Measurements from ENCODE around the gene STK39.

The STK39 gene

DNA sequence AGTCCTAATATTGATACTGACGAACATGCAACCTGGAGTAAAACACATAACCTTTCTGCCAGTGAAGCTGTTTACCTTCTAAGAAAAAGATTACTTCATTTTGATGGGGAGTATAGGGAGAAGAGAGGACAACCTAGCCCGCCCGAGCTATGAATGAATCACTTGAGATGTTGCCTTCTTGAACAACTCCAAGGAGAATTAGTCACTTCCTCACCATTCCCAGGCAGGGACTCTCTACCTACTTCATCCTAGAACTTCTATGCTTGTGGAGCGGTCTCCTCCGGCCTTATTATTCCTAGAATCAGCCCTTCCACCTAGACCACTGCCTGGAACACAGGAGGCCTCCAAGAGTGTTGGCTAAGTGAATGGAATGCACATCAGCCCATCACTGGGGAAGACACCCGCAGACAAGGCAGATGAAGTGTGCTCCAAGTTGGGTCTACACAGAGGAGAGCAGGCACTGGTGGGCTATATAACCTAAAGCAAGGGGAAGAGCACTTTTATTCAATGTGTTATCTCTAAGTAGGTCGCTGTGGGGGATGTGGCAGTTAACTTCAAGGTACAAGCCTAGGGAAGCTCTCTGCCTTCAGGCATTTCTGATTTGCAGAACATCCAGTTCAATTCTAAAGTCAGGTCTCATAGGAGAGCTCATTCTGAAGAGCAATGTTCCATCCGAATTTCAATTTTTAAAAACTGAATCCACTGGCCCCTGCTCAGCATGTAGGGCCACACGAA, 57.4 kb downstream of the STK39 start:
- Histone ChIP-seq H3K27me3 (ENCODE audit: insufficient read depth, low read depth) (no peaks in the 10 kb centered on the region), H3K4me1 (ENCODE audit: low read depth, poor library complexity, severe bottlenecking) (peaks cover 30% of the 10 kb centered on the region), H3K4me3 (IDR thresholded peaks at IDR 0.05; ENCODE audit: insufficient read depth, low read depth, low read length) (no peak overlapping the region), H4K20me1 (ENCODE audit: insufficient read depth) (no peaks in the 10 kb centered on the region), H3K36me3 (ENCODE audit: insufficient read depth) (no peaks in the 10 kb centered on the region), H2AFZ (ENCODE audit: low read depth) (no peak overlapping the region), H3K9ac (no peak overlapping the region), H3K79me2 (ENCODE audit: insufficient read depth, low read depth) (no peaks in the 10 kb centered on the region; the same call in 1 of the 2 replicates), H3K4me2 (no peak overlapping the region), H3K27ac (no peak overlapping the region)
- TF ChIP-seq CTCF (conservative IDR thresholded peaks at IDR 0.05; ENCODE audit: low read depth, low read length): no peak

DNA sequence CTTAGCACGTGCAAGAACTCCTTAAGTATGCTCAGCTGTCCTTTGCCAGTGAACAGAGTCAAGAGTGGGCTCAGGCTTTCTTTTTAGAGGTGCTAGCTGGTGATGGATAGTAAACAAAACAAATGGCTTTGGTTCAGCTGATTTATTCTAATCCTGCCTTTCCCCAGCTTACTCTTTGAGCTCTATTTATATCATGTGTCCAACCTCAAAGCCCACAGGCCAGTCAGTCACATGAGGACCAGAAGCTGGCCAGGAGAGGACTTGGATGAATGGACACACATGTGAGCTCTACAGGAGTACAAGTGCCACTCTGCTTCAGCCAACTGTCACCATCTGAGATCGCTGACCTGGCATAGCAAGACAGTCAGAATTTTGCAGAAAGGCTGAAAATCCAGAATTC, 59.4 kb downstream of the STK39 start:
- no peak for TF ChIP-seq CTCF (conservative IDR thresholded peaks at IDR 0.05; ENCODE audit: low read depth, low read length)
- H3K27ac ChIP-seq: no peak overlapping the region
- H3K4me1 ChIP-seq (ENCODE audit: low read depth, poor library complexity, severe bottlenecking): peaks cover 10% of the 10 kb centered on the region
- H3K9ac ChIP-seq: no peak overlapping the region
- H3K27me3 ChIP-seq (ENCODE audit: insufficient read depth, low read depth): no peaks in the 10 kb centered on the region
- no peak overlapping the region for H3K4me2 ChIP-seq
- H3K36me3 ChIP-seq (ENCODE audit: insufficient read depth): no peaks in the 10 kb centered on the region
- no peak overlapping the region for H2AFZ ChIP-seq (ENCODE audit: low read depth)
- H3K4me3 ChIP-seq (IDR thresholded peaks at IDR 0.05; ENCODE audit: insufficient read depth, low read depth, low read length): no peak overlapping the region
- H4K20me1 ChIP-seq (ENCODE audit: insufficient read depth): no peaks in the 10 kb centered on the region
- no peaks in the 10 kb centered on the region; the same call in 1 of the 2 replicates for H3K79me2 ChIP-seq (ENCODE audit: insufficient read depth, low read depth)

- H2AFZ ChIP-seq (ENCODE audit: low read depth): no peak overlapping the region
- no peaks in the 10 kb centered on the region; the same call in 1 of the 2 replicates for H3K79me2 ChIP-seq (ENCODE audit: insufficient read depth, low read depth)
- no peaks in the 10 kb centered on the region for H3K27me3 ChIP-seq (ENCODE audit: insufficient read depth, low read depth)
- TF ChIP-seq CTCF (conservative IDR thresholded peaks at IDR 0.05; ENCODE audit: low read depth, low read length): no peak
- H4K20me1 ChIP-seq (ENCODE audit: insufficient read depth): no peaks in the 10 kb centered on the region
- no peak overlapping the region for H3K9ac ChIP-seq
- no peak overlapping the region for H3K27ac ChIP-seq
- H3K36me3 ChIP-seq (ENCODE audit: insufficient read depth): no peaks in the 10 kb centered on the region
- H3K4me3 ChIP-seq (IDR thresholded peaks at IDR 0.05; ENCODE audit: insufficient read depth, low read depth, low read length): no peak overlapping the region
- H3K4me1 ChIP-seq (ENCODE audit: low read depth, poor library complexity, severe bottlenecking): no peaks in the 10 kb centered on the region
- no peak overlapping the region for H3K4me2 ChIP-seq
These were observed 60.9 kb downstream of the STK39 start for GRCh38 chr2:168186452-168186851.

DNA sequence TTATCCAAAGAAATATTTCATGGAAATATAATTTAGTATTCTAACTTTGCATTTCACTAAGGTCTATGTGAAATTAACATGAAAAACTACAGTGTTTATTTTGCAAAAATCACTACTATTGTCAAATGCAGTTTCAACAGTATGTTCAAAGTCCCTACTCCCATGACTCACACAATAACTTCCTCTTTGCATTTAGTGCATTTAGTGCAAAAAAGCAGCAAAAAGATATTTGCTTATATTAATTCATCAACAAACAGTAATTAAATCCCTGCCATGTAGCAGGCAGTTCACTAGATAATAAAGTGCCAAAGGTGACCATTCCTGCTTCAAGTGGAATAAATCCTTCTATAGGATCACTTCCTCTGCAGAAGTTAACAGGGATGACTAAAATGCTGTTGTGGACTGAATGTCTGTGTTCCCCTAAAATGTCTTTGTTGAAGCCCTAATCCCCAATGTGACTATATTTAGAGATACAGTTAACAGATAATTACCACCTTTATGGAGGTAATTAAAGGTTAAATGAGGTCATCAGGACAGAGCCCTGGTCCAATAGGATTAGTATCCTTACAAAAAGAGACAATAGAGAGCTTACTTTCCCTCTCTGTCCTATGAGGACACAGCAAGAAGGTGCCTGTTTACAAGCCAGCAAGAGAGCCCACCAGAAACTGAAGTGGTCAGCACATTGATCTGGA, 61.7 kb downstream of the STK39 start:
- no peak overlapping the region for H3K4me2 ChIP-seq
- H3K79me2 ChIP-seq (ENCODE audit: insufficient read depth, low read depth): no peaks in the 10 kb centered on the region
- no peak overlapping the region for H3K27ac ChIP-seq

More for the DNA sequence above, 61.7 kb downstream of the STK39 start:
- no peak for TF ChIP-seq CTCF (conservative IDR thresholded peaks at IDR 0.05; ENCODE audit: low read depth, low read length)
- Histone ChIP-seq H3K27me3 (ENCODE audit: insufficient read depth, low read depth) (no peaks in the 10 kb centered on the region), H3K4me1 (ENCODE audit: low read depth, poor library complexity, severe bottlenecking) (no peaks in the 10 kb centered on the region), H2AFZ (ENCODE audit: low read depth) (no peak overlapping the region), H3K9ac (no peak overlapping the region), H3K36me3 (ENCODE audit: insufficient read depth) (no peaks in the 10 kb centered on the region), H3K4me3 (IDR thresholded peaks at IDR 0.05; ENCODE audit: insufficient read depth, low read depth, low read length) (no peak overlapping the region), H4K20me1 (ENCODE audit: insufficient read depth) (no peaks in the 10 kb centered on the region)

Measured in KMS-11 (cell line).